Ishikawa (cell line): ENCODE results near the gene PLAGL1.

Experiments
- CEBPB ChIP-seq: IDR thresholded peaks from 2 replicates; pipeline ENCODE4 v1.6.1; 2012
- CREB1 ChIP-seq: IDR thresholded peaks from 2 replicates; pipeline ENCODE4 v1.6.1; 2012; ENCODE audit warnings: low read depth
- EP300 ChIP-seq: IDR thresholded peaks from 2 replicates; pipeline ENCODE4 v1.6.1; 2012; ENCODE audit warnings: borderline replicate concordance
- FOXM1 ChIP-seq: IDR thresholded peaks from 2 replicates; pipeline ENCODE4 v1.6.1; 2012; ENCODE audit warnings: low read depth, borderline replicate concordance
- NFIC ChIP-seq: IDR thresholded peaks from 2 replicates; pipeline ENCODE4 v1.6.1; 2012
- RAD21 ChIP-seq: IDR thresholded peaks from 2 replicates; pipeline ENCODE4 v1.6.1; 2012; ENCODE audit warnings: low read depth
- TAF1 ChIP-seq: IDR thresholded peaks from 2 replicates; pipeline ENCODE4 v1.6.1; 2012; ENCODE audit warnings: low read depth, mild to moderate bottlenecking
- TCF12 ChIP-seq: IDR thresholded peaks from 2 replicates; pipeline ENCODE4 v1.6.1; 2012; ENCODE audit warnings: low read depth
- TF ChIP-seq, protein P1 (sequence below): IDR thresholded peaks from 2 replicates; pipeline ENCODE4 v1.6.1; 2012
- TF ChIP-seq, protein P2 (sequence below): IDR thresholded peaks from 2 replicates; pipeline ENCODE4 v1.6.1; 2012; ENCODE audit warnings: low read depth, mild to moderate bottlenecking
- TF ChIP-seq, protein P3 (sequence below): IDR thresholded peaks from 2 replicates; pipeline ENCODE4 v1.6.1; 2012

DNA sequence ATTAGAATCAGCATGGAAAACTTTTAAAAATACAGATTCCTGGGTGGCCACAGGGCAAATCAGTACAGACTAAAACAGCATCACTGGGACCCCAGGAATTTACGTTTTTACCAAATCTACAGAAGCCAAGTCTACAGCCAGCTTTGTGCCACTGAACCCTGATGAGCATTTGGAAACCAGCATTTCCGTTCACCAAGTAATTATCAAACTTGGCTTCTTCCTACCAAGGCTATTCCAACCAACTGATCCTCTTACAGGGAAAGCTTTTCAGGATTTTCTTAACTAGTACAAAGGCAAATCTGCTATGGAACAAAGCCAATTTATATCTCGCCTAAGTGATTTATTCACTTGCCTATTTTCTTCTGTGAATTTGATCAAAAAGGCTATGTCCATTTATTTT lies 47.0 kb downstream of the PLAGL1 start:
- TF ChIP-seq TCF12 (no peak), EP300 (no peak), RAD21 (no peak), TAF1 (no peak), NFIC (no peak), FOXM1 (no peak), CEBPB (no peak), CREB1 (no peak)
- TF ChIP-seq, protein P1, sequence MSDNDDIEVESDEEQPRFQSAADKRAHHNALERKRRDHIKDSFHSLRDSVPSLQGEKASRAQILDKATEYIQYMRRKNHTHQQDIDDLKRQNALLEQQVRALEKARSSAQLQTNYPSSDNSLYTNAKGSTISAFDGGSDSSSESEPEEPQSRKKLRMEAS = no peak
- TF ChIP-seq, protein P2, sequence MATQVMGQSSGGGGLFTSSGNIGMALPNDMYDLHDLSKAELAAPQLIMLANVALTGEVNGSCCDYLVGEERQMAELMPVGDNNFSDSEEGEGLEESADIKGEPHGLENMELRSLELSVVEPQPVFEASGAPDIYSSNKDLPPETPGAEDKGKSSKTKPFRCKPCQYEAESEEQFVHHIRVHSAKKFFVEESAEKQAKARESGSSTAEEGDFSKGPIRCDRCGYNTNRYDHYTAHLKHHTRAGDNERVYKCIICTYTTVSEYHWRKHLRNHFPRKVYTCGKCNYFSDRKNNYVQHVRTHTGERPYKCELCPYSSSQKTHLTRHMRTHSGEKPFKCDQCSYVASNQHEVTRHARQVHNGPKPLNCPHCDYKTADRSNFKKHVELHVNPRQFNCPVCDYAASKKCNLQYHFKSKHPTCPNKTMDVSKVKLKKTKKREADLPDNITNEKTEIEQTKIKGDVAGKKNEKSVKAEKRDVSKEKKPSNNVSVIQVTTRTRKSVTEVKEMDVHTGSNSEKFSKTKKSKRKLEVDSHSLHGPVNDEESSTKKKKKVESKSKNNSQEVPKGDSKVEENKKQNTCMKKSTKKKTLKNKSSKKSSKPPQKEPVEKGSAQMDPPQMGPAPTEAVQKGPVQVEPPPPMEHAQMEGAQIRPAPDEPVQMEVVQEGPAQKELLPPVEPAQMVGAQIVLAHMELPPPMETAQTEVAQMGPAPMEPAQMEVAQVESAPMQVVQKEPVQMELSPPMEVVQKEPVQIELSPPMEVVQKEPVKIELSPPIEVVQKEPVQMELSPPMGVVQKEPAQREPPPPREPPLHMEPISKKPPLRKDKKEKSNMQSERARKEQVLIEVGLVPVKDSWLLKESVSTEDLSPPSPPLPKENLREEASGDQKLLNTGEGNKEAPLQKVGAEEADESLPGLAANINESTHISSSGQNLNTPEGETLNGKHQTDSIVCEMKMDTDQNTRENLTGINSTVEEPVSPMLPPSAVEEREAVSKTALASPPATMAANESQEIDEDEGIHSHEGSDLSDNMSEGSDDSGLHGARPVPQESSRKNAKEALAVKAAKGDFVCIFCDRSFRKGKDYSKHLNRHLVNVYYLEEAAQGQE = no peak
- TF ChIP-seq, protein P3, sequence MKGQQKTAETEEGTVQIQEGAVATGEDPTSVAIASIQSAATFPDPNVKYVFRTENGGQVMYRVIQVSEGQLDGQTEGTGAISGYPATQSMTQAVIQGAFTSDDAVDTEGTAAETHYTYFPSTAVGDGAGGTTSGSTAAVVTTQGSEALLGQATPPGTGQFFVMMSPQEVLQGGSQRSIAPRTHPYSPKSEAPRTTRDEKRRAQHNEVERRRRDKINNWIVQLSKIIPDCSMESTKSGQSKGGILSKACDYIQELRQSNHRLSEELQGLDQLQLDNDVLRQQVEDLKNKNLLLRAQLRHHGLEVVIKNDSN = no peak
